HG02981 (cell line): ENCODE data around the gene KCNQ2.

ENCODE experiments used
- ATAC-seq: cut with Tn5 transposase; IDR thresholded peaks from one replicate; pipeline ENCODE4 v1.9.1; 2021; ENCODE audit warnings: mild to moderate bottlenecking, moderate library complexity; ENCODE audit not compliant: unreplicated experiment

Gene KCNQ2

GRCh38 chr20:63456429-63457284 is 15.8 kb downstream of the KCNQ2 start:
- ATAC-seq, result no peak

GRCh38 chr20:63455568-63455859 is 16.9 kb downstream of the KCNQ2 start:
- ATAC-seq, result no peak

- no peak for ATAC-seq
Measured at GRCh38 chr20:63454731-63455567, 17.5 kb downstream of the KCNQ2 start.

GRCh38 chr20:63452821-63453523 is 19.5 kb downstream of the KCNQ2 start:
- no peak for ATAC-seq

GRCh38 chr20:63452341-63452740 is 20.1 kb downstream of the KCNQ2 start:
- ATAC-seq, result no peak

- no peak for ATAC-seq
Measured at GRCh38 chr20:63451821-63452220, 20.6 kb downstream of the KCNQ2 start.

GRCh38 chr20:63449796-63450730 is 22.4 kb downstream of the KCNQ2 start:
- ATAC-seq, result no peak

GRCh38 chr20:63449025-63449424 is 23.4 kb downstream of the KCNQ2 start:
- no peak for ATAC-seq

- ATAC-seq, result no peak
Measured at GRCh38 chr20:63448031-63448430, 24.4 kb downstream of the KCNQ2 start.

- ATAC-seq, result no peak
Measured at GRCh38 chr20:63447320-63447719, 25.1 kb downstream of the KCNQ2 start.

- no peak for ATAC-seq
Measured at GRCh38 chr20:63446216-63447024, 26.0 kb downstream of the KCNQ2 start.

- no peak for ATAC-seq
Measured at GRCh38 chr20:63445075-63445734, 27.2 kb downstream of the KCNQ2 start.

GRCh38 chr20:63444548-63444947 is 27.9 kb downstream of the KCNQ2 start:
- ATAC-seq, result no peak

- ATAC-seq, result no peak
Measured at GRCh38 chr20:63443606-63444395, 28.7 kb downstream of the KCNQ2 start.

- no peak for ATAC-seq
Measured at GRCh38 chr20:63442100-63442493, 30.4 kb downstream of the KCNQ2 start.

- ATAC-seq, result peak; percentile 47
Measured at GRCh38 chr20:63441136-63442099, 31.0 kb downstream of the KCNQ2 start.

GRCh38 chr20:63440366-63440955 is 32.0 kb downstream of the KCNQ2 start:
- ATAC-seq, result no peak
